ENCODE measurements around the gene NFIA. TPM values are rescaled to one million over a fixed set of nuclear protein-coding genes. Genes with fewer than 3 reads are reported as not detected.

NFIA gene
- total RNA-seq, 1 experiment from 2014 or later = 0.35 TPM

DNA sequence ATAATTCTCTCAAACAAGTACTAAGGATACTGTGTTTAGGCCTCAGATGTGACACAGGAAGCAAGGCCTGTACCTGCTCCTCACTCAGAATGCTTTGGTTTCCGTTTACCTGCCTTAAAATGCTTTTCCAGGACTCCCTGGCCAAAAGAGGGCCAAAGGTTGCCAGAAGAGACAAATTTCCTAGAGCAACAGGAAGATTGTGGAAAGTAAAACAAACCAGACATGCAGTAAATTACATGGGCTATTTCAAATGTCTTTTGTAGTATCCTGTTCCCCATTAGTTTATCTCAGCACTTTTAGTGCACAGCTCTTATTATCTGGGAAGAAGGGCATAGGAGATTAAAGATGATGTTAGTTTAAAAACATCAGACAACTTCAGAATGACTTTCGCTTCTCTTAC lies 280.0 kb downstream of the NFIA start:
- Histone ChIP-seq H3K56ac (ENCODE audit: insufficient read length, low read depth, low read length) (no peak overlapping the region), H3K14ac (ENCODE audit: insufficient read depth, low read length) (no peak overlapping the region), H3K9me3 (ENCODE audit: control insufficient read depth, low read depth, low read length) (no peaks in the 10 kb centered on the region), H4K5ac (ENCODE audit: insufficient read length, low read depth, low read length) (no peak overlapping the region), H4K91ac (ENCODE audit: insufficient read length, low read depth, low read length) (no peak overlapping the region), H3K27ac (ENCODE audit: insufficient read length, low read depth, low read length) (no peak overlapping the region), H3K4me1 (ENCODE audit: insufficient read depth, low read length) (no peaks in the 10 kb centered on the region), H2AFZ (ENCODE audit: low read length) (no peak overlapping the region), H3K27me3 (ENCODE audit: insufficient read depth, low read length) (no peaks in the 10 kb centered on the region), H3K23me2 (ENCODE audit: insufficient read length, low read depth, low read length, poor library complexity, severe bottlenecking) (no peaks in the 10 kb centered on the region), H3K4ac (ENCODE audit: low read depth, low read length) (no peak overlapping the region), H3K23ac (ENCODE audit: insufficient read length, low read depth, low read length) (no peak overlapping the region), H2BK15ac (ENCODE audit: low read depth, low read length) (no peak overlapping the region), H3K9ac (ENCODE audit: extremely low read depth, insufficient read length, low read length) (no peak overlapping the region), H3K79me1 (ENCODE audit: insufficient read depth, low read depth, low read length, poor library complexity, severe bottlenecking) (no peaks in the 10 kb centered on the region), H2BK5ac (ENCODE audit: insufficient read length, low read length) (no peak overlapping the region), H2AK5ac (ENCODE audit: insufficient read length, low read length) (no peak overlapping the region), H2BK20ac (ENCODE audit: low read depth, low read length, poor library complexity, severe bottlenecking) (no peak overlapping the region), H2BK120ac (ENCODE audit: low read depth, low read length, poor library complexity, severe bottlenecking) (no peak overlapping the region), H3K18ac (ENCODE audit: insufficient read length, low read depth, low read length) (no peak overlapping the region), H4K8ac (replicated peaks; ENCODE audit: insufficient read length, low read depth, low read length) (no peak overlapping the region), H4K20me1 (ENCODE audit: control insufficient read depth, insufficient read depth, insufficient read length) (no peaks in the 10 kb centered on the region), H3T11ph (ENCODE audit: low read length) (no peak overlapping the region), H3K79me2 (ENCODE audit: insufficient read depth, low read length) (no peaks in the 10 kb centered on the region; the same call in 1 of the 2 replicates), H2BK12ac (ENCODE audit: insufficient read length, low read depth, low read length) (no peak overlapping the region), H3K4me2 (ENCODE audit: insufficient read depth, insufficient read length, low read length) (no peak overlapping the region)
- Mint-ChIP-seq H3K27me3 (ENCODE audit: low read depth) (no peaks in the 10 kb centered on the region), H3K36me3 (ENCODE audit: insufficient read depth in 1 of 3, low read depth in 3 of 3) (no peaks in the 10 kb centered on the region), H3K27ac (no peak overlapping the region), H3K4me3 (no peak overlapping the region), H3K4me1 (peaks cover 5 to 9% of the 10 kb centered on the region in 2 experiments), H3K9me3 (no peaks in the 10 kb centered on the region)
- DNase-seq = no peak
- WGBS (ENCODE audit: extremely low coverage, insufficient read length, low lambda C conversion rate) = no CpG with 5 or more reads among the region's 2 CpGs
- TF ChIP-seq, protein P1, sequence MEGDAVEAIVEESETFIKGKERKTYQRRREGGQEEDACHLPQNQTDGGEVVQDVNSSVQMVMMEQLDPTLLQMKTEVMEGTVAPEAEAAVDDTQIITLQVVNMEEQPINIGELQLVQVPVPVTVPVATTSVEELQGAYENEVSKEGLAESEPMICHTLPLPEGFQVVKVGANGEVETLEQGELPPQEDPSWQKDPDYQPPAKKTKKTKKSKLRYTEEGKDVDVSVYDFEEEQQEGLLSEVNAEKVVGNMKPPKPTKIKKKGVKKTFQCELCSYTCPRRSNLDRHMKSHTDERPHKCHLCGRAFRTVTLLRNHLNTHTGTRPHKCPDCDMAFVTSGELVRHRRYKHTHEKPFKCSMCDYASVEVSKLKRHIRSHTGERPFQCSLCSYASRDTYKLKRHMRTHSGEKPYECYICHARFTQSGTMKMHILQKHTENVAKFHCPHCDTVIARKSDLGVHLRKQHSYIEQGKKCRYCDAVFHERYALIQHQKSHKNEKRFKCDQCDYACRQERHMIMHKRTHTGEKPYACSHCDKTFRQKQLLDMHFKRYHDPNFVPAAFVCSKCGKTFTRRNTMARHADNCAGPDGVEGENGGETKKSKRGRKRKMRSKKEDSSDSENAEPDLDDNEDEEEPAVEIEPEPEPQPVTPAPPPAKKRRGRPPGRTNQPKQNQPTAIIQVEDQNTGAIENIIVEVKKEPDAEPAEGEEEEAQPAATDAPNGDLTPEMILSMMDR (conservative IDR thresholded peaks at IDR 0.05) = no peak

Data from H9 (cell line).